DND-41 (cell line): ENCODE measurements around the gene APOOL.

Experiments used
- CTCF ChIP-seq: IDR thresholded peaks from 2 replicates; pipeline ENCODE4 v1.5.1; 2012; ENCODE audit warnings: borderline replicate concordance, low read length, moderate library complexity, mild to moderate bottlenecking; ENCODE audit not compliant: poor library complexity, severe bottlenecking; ENCODE audit errors: extremely low read depth
- EZH2 ChIP-seq: IDR thresholded peaks from 3 replicates; pipeline ENCODE4 v1.6.1; 2012; ENCODE audit warnings: borderline replicate concordance, low read depth, mild to moderate bottlenecking, moderate library complexity, low read length, inconsistent platforms; ENCODE audit not compliant: severe bottlenecking

- no peak for TF ChIP-seq CTCF
- no peak for TF ChIP-seq EZH2
Measured at GRCh38 chrX:85029043-85029442, 25.4 kb downstream of the APOOL start.
